HUDEP-2 (cell line): ENCODE data around the gene CREB3L4.
A peak's percentile ranks its signal among the peaks of the same experiment; 100 is the strongest.

Experiments used
- DNase-seq, 76 experiments: peaks; one replicate each; lab custom pipeline; 2025; ENCODE audit not compliant: unreplicated experiment in 76 of 76; lab: John Stamatoyannopoulos, UW

Gene CREB3L4

GRCh38 chr1:153967107-153967999, at the start of gene CREB3L4:
Gene CREB3L4 (plus strand): TSS chr1:153967902. CDS start chr1:153968526, 624 bp downstream.
- DNase-seq = peak in 75 of 76 experiments; percentile 24 to 94 (median 85)

GRCh38 chr1:153919876-153920852, 47.5 kb upstream of the CREB3L4 start:
- DNase-seq = peak in 19 of 76 experiments; percentile 6 to 47 (median 22)

- no peak for DNase-seq
Observed at GRCh38 chr1:153921080-153921802, 46.5 kb upstream of the CREB3L4 start.

GRCh38 chr1:153921803-153922075, 46.0 kb upstream of the CREB3L4 start:
- peak in 1 of 76 experiments; percentile 19 for DNase-seq

- DNase-seq = peak in 54 of 76 experiments; percentile 19 to 83 (median 66)
Observed at GRCh38 chr1:153922076-153922971, 45.4 kb upstream of the CREB3L4 start.

GRCh38 chr1:153922972-153923925, 44.5 kb upstream of the CREB3L4 start, which contains the start of gene GATAD2B:
Gene GATAD2B (minus strand): TSS chr1:153922972. CDS start chr1:153828347, 94,625 bp downstream.
- DNase-seq = peak in 75 of 76 experiments; percentile 90 to 100 (median 99)

- no peak for DNase-seq
Observed at GRCh38 chr1:153926405-153926804, 41.3 kb upstream of the CREB3L4 start.

- no peak for DNase-seq
Observed at GRCh38 chr1:153928245-153928644, 39.5 kb upstream of the CREB3L4 start.

- no peak for DNase-seq
Observed at GRCh38 chr1:153928791-153929341, 38.8 kb upstream of the CREB3L4 start.

- no peak for DNase-seq
Observed at GRCh38 chr1:153929426-153929825, 38.3 kb upstream of the CREB3L4 start.

- no peak for DNase-seq
Observed at GRCh38 chr1:153929981-153930948, 37.4 kb upstream of the CREB3L4 start.

GRCh38 chr1:153932156-153933131, 35.3 kb upstream of the CREB3L4 start:
- DNase-seq = no peak

- no peak for DNase-seq
Observed at GRCh38 chr1:153933430-153933829, 34.3 kb upstream of the CREB3L4 start.

GRCh38 chr1:153933955-153934354, 33.7 kb upstream of the CREB3L4 start:
- no peak for DNase-seq

- no peak for DNase-seq
Observed at GRCh38 chr1:153934746-153935145, 33.0 kb upstream of the CREB3L4 start.
